Mucosa of descending colon (tissue), 3 donors: ENCODE measurements around the gene VWA1. TPM values are rescaled to one million over a fixed set of nuclear protein-coding genes. Genes with fewer than 3 reads are reported as not detected.
"Not testable (repeated sequence)": the region's sequence is repeated elsewhere in the genome, so short reads cannot be mapped to it uniquely, and the experiment has no call there.

Experiments used
- ATAC-seq: fragments of 200-7000 bp; cut with Tn5 transposase; one replicate; pipeline ENCODE4 v1.9.1; 2020; ENCODE audit warnings: mild to moderate bottlenecking, moderate library complexity
- DNase-seq, 3 donors: peaks; one replicate each; pipeline ENCODE4 v3.0.0-alpha.2; 2020
- H3K36me3 ChIP-seq: fragments of 200-600 bp; one replicate; pipeline ENCODE4 v1.8.0; 2021; ENCODE audit warnings: low read depth, mild to moderate bottlenecking
- H3K4me1 ChIP-seq: fragments of 200-600 bp; one replicate; pipeline ENCODE4 v1.8.0; 2021; ENCODE audit warnings: low read depth, mild to moderate bottlenecking
- H3K4me3 ChIP-seq: fragments of 200-600 bp; one replicate; pipeline ENCODE4 v1.8.0; 2021; ENCODE audit warnings: mild to moderate bottlenecking
- H3K9me3 ChIP-seq: fragments of 200-600 bp; one replicate; pipeline ENCODE4 v1.8.0; 2021; ENCODE audit warnings: mild to moderate bottlenecking
- CTCF ChIP-seq: fragments of 200-600 bp; IDR thresholded peaks from one replicate; pipeline ENCODE4 v1.8.0; 2022; ENCODE audit warnings: antibody characterized with exemption, mild to moderate bottlenecking
- intact Hi-C, 2 donors: fragments of 100-400 bp; cut with DNase I in 1 of 2; cut with micrococcal nuclease in 1 of 2; formaldehyde crosslinking; loops; one replicate each; pipeline versions ENCODE4 v1.11.0 to v1.11.1; 2022; cut with DNase I, micrococcal nuclease
- total RNA-seq, 3 donors: library from RNA; stranded (reverse); fragmentation: NEBNext Ultra II Directional in 2 of 3; extraction: Animal tissue kit (Norgen Biotek cat#: 25700) in 2 of 3; gene quantifications; one replicate each; pipeline versions ENCODE4 v1.2.1 to v1.2.4, GENCODE V29; 2021 to 2023
- donor health status: DM: no; HTN: no; CAD: no; lungs with moderate emphysema.
- donor health status: DM: no; HTN: no; CAD: no.
- donor health status: DM: no; HTN: yes; CAD: no.

The VWA1 gene
- total RNA-seq, 3 donors from 2014 or later = 38.5 to 89.4 (median 74.3) TPM

- H3K9me3 ChIP-seq = no peaks in the 10 kb centered on the region
- H3K4me3 ChIP-seq = no peak overlapping the region
- no peaks in the 10 kb centered on the region for H3K36me3 ChIP-seq
- DNase-seq (no peak), ATAC-seq (no peak)
- H3K4me1 ChIP-seq = peaks cover 9% of the 10 kb centered on the region
- TF ChIP-seq CTCF = no peak
- intact Hi-C loops = no loop called here
Observed at GRCh38 chr1:1451696-1452364, 16.3 kb downstream of the VWA1 start.

GRCh38 chr1:1452365-1452739, 16.9 kb downstream of the VWA1 start:
- ATAC-seq, H3K4me3 ChIP-seq, intact Hi-C loops: not testable (repeated sequence)

GRCh38 chr1:1452882-1453281, 17.4 kb downstream of the VWA1 start:
- DNase-seq (no peak), ATAC-seq (no peak)
- peaks cover 9% of the 10 kb centered on the region for H3K4me1 ChIP-seq
- H3K4me3 ChIP-seq = no peak overlapping the region
- no peaks in the 10 kb centered on the region for H3K9me3 ChIP-seq
- no peaks in the 10 kb centered on the region for H3K36me3 ChIP-seq
- no peak for TF ChIP-seq CTCF
- intact Hi-C loops = no loop called here

More at GRCh38 chr1:1452365-1452739, 16.9 kb downstream of the VWA1 start:
- not testable (repeated sequence) for H3K9me3 ChIP-seq, DNase-seq, H3K36me3 ChIP-seq, H3K4me1 ChIP-seq

- H3K36me3 ChIP-seq, H3K4me1 ChIP-seq, H3K4me3 ChIP-seq, DNase-seq, ATAC-seq, H3K9me3 ChIP-seq, intact Hi-C loops: not testable (repeated sequence)
Observed at GRCh38 chr1:1454286-1455056, 19.0 kb downstream of the VWA1 start.

GRCh38 chr1:1455366-1455884, 19.9 kb downstream of the VWA1 start:
- Histone ChIP-seq H3K4me3 (no peak overlapping the region), H3K36me3 (no peaks in the 10 kb centered on the region), H3K9me3 (no peaks in the 10 kb centered on the region), H3K4me1 (no peaks in the 10 kb centered on the region)
- no peak for TF ChIP-seq CTCF
- DNase-seq (no peak), ATAC-seq (no peak)
- intact Hi-C loops = no loop called here

GRCh38 chr1:1455934-1456333, 20.4 kb downstream of the VWA1 start:
- DNase-seq, H3K4me1 ChIP-seq, intact Hi-C loops, ATAC-seq, H3K36me3 ChIP-seq, H3K4me3 ChIP-seq, H3K9me3 ChIP-seq: not testable (repeated sequence)

- H3K4me1 ChIP-seq, H3K9me3 ChIP-seq, H3K36me3 ChIP-seq, H3K4me3 ChIP-seq, intact Hi-C loops, DNase-seq, ATAC-seq: not testable (repeated sequence)
Observed at GRCh38 chr1:1456683-1457255, 21.3 kb downstream of the VWA1 start.

- H3K9me3 ChIP-seq, DNase-seq, ATAC-seq, H3K36me3 ChIP-seq, H3K4me3 ChIP-seq, H3K4me1 ChIP-seq, intact Hi-C loops: not testable (repeated sequence)
Observed at GRCh38 chr1:1459156-1459555, 23.7 kb downstream of the VWA1 start.

- H3K4me3 ChIP-seq, H3K36me3 ChIP-seq, DNase-seq, intact Hi-C loops, H3K9me3 ChIP-seq, ATAC-seq, H3K4me1 ChIP-seq: not testable (repeated sequence)
Observed at GRCh38 chr1:1459711-1460110, 24.2 kb downstream of the VWA1 start.
